Peyer's patch (tissue), 4 donors: ENCODE results near the gene GFOD2. TPM values are rescaled to one million over a fixed set of nuclear protein-coding genes. Genes with fewer than 3 reads are reported as not detected.

Source experiments
- DNase-seq, 3 donors: peaks; one replicate each; pipeline ENCODE4 v3.0.0-alpha.2; 2017 to 2019
- H3K27ac ChIP-seq, 4 donors: fragments of 200-600 bp; sonication (generic); one replicate each; pipeline ENCODE4 v1.5.1; 2016 to 2019
- H3K27me3 ChIP-seq, 2 donors: fragments of 200-600 bp; sonication (generic); one replicate each; pipeline ENCODE4 v1.5.1; 2019
- H3K36me3 ChIP-seq, 3 donors: fragments of 200-600 bp; sonication (generic); one replicate each; pipeline ENCODE4 v1.5.1; 2016 to 2019
- H3K4me1 ChIP-seq, 4 donors: fragments of 200-600 bp; sonication (generic); one replicate each; pipeline ENCODE4 v1.5.1; 2016 to 2019
- H3K4me3 ChIP-seq, 4 donors: fragments of 200-600 bp; sonication (generic); 1 replicate in 3 of 4; 2 replicates in 1 of 4; pipeline ENCODE4 v1.5.1; 2016 to 2019; ENCODE audit warnings: mild to moderate bottlenecking in 1 of 4
- H3K9me3 ChIP-seq, 4 donors: fragments of 200-600 bp; sonication (generic); one replicate each; pipeline ENCODE4 v1.5.1; 2016 to 2019; ENCODE audit warnings: mild to moderate bottlenecking in 1 of 4
- POLR2A ChIP-seq, 2 donors: fragments of 450-650 bp; IDR thresholded peaks; one replicate each; pipeline ENCODE4 v1.5.1; 2017; ENCODE audit warnings: antibody characterized with exemption in 2 of 2, mild to moderate bottlenecking in 2 of 2, moderate library complexity in 2 of 2
- total RNA-seq, 4 donors: library from RNA; depleted of rRNA; stranded (reverse); fragments of >200 nt; gene quantifications; one replicate each; pipeline ENCODE4 v1.1.0, GENCODE V29; 2016
- TF ChIP-seq, protein P1 (sequence below), 6 experiments: fragments of 450-650 bp in 4 of 6; fragments of 200-600 bp in 2 of 6; sonication (generic) in 1 of 6; IDR thresholded peaks; one replicate each; pipeline ENCODE4 v1.5.1; 2017 to 2019; ENCODE audit warnings: antibody characterized with exemption in 6 of 6, mild to moderate bottlenecking in 3 of 6, moderate library complexity in 1 of 6

Gene GFOD2
- total RNA-seq, 4 donors from 2014 or later, result 9.9 to 40.7 (median 24.6) TPM

GRCh38 chr16:67661886-67662652 is 57.0 kb downstream of the GFOD2 start:
- Histone ChIP-seq H3K27me3 (no peaks in the 10 kb centered on the region), H3K36me3 (peaks cover 0 to 9% (median 0%) of the 10 kb centered on the region in 3 donors), H3K27ac (no peak overlapping the region), H3K4me1 (peaks cover 0 to 35% (median 17%) of the 10 kb centered on the region in 4 donors), H3K9me3 (no peaks in the 10 kb centered on the region), H3K4me3 (no peak overlapping the region)
- no peak for TF ChIP-seq POLR2A (IDR thresholded peaks at IDR 0.05)
- TF ChIP-seq, protein P1, sequence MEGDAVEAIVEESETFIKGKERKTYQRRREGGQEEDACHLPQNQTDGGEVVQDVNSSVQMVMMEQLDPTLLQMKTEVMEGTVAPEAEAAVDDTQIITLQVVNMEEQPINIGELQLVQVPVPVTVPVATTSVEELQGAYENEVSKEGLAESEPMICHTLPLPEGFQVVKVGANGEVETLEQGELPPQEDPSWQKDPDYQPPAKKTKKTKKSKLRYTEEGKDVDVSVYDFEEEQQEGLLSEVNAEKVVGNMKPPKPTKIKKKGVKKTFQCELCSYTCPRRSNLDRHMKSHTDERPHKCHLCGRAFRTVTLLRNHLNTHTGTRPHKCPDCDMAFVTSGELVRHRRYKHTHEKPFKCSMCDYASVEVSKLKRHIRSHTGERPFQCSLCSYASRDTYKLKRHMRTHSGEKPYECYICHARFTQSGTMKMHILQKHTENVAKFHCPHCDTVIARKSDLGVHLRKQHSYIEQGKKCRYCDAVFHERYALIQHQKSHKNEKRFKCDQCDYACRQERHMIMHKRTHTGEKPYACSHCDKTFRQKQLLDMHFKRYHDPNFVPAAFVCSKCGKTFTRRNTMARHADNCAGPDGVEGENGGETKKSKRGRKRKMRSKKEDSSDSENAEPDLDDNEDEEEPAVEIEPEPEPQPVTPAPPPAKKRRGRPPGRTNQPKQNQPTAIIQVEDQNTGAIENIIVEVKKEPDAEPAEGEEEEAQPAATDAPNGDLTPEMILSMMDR (IDR thresholded peaks at IDR 0.05), result no peak
- DNase-seq, result no peak

GRCh38 chr16:67661101-67661761 is 57.9 kb downstream of the GFOD2 start:
- Histone ChIP-seq H3K4me3 (peak overlapping the region; percentile 73 to 93 (median 82)), H3K9me3 (no peaks in the 10 kb centered on the region), H3K27me3 (no peaks in the 10 kb centered on the region), H3K4me1 (peaks cover 0 to 30% (median 15%) of the 10 kb centered on the region in 4 donors), H3K36me3 (peaks cover 0 to 9% (median 0%) of the 10 kb centered on the region in 3 donors), H3K27ac (peak overlapping the region; percentile 91 to 99 (median 97))
- DNase-seq, result no peak
- no peak for TF ChIP-seq POLR2A (IDR thresholded peaks at IDR 0.05)
- TF ChIP-seq, protein P1 (IDR thresholded peaks at IDR 0.05), result no peak

DNA sequence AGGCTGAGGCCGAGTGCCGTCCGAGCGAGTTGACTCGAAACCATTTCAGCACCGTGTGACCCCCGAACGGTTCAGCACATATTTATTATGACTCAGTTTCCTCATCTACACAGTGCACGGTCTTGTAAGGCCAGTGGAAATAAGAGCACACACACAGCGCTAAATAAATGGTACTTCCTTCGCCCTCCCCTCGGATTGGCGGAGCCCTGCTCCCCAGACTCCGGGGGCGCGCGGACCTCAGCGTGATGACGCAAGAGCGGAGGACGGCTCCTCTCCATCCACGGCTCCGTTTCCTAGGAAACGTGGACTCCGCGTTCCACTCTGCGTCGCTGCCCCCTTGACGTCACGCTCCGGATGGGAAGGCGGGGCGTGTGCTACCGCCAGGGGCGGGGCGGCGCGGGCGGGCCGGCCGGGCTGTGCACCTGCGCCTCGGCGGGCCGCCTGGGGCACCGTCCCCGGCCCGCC is 58.5 kb downstream of the GFOD2 start, which contains the start of gene PARD6A:
PARD6A (plus strand) TSS at position 397 of the 465 bp plus-strand sequence. CDS start 79 bp downstream, outside the sequence.
- Histone ChIP-seq H3K36me3 (peaks cover 0 to 9% (median 0%) of the 10 kb centered on the region in 3 donors), H3K9me3 (no peaks in the 10 kb centered on the region), H3K4me3 (peak within 1 kb of the TSS; percentile 73 to 93 (median 82)), H3K27me3 (no peaks in the 10 kb centered on the region), H3K4me1 (peaks cover 0 to 24% (median 10%) of the 10 kb centered on the region in 4 donors), H3K27ac (peak within 1 kb of the TSS; percentile 91 to 99 (median 97))
- peak; percentile 91 to 98 (median 98) for DNase-seq
- TF ChIP-seq, protein P1 (IDR thresholded peaks at IDR 0.05), result peak in 2 of 6 experiments; percentile 20 to 29
- TF ChIP-seq POLR2A (IDR thresholded peaks at IDR 0.05), result peak in 1 of 2 donors; percentile 30

DNA sequence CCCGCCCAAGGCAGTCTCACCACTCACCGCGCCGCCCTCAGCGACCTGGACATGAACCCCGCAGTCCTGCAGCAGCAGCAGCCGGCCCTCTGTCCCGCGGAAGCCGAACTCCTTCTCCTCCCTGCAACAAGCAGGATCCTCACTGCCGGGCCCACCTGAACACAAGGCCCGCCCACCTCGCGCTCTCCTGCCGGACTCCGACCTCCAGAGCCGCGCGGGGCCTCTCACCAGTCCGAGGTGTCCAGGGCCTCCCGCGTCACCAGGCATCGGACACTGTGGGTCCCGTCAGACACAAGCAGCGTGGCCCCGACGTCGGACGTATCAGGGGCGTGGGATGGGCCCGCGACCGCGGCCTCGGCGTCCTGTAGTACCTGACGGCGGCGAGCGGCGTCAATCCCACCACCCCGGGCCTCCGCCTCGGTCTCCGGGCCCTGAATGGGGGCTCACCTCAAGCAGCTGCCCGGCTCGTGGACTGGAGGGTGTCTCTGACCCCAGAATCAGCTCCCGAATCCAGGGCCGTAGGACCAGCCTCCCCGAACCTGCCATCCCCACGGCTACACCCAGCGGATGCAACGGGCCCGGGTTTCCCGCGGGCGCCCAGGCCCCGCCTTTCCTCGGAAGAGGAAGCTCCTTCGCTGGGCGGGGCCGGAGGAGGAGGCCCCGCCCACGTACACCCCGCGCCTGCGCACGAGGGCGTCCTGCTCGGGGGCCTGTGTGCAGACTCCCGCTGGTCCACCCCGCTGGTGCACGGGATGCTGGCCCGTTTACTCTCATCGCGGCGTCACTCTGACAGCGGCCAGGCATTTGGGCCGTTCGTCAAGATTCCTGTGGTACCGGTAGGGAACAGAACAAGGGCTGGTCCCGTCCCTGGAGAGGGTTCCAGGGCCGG is 59.2 kb downstream of the GFOD2 start, which contains the start of gene ACD:
ACD (minus strand) TSS at position 586 of the 889 bp plus-strand sequence; CDS start at position 546, 40 bp downstream.
- Histone ChIP-seq H3K4me3 (peak within 1 kb of the TSS; percentile 73 to 93 (median 82)), H3K9me3 (no peaks in the 10 kb centered on the region), H3K4me1 (peaks cover 0 to 20% (median 10%) of the 10 kb centered on the region in 4 donors), H3K27me3 (no peaks in the 10 kb centered on the region), H3K27ac (peak within 1 kb of the TSS; percentile 91 to 99 (median 97)), H3K36me3 (peaks cover 0 to 9% (median 0%) of the 10 kb centered on the region in 3 donors)
- peak; percentile 88 to 95 (median 94) for DNase-seq
- TF ChIP-seq, protein P1 (IDR thresholded peaks at IDR 0.05), result no peak
- peak; percentile 56 to 69 for TF ChIP-seq POLR2A (IDR thresholded peaks at IDR 0.05)
